Suppressor macrophage (primary cell): ENCODE results near the gene FAM107B.
A peak's percentile ranks its signal among the peaks of the same experiment; 100 is the strongest.

Experiments used
- DNase-seq, 4 experiments: peaks; one replicate each; pipeline ENCODE4 v3.0.0-alpha.2; 2020 to 2022

Gene FAM107B

GRCh38 chr10:14621037-14621436, 153.7 kb downstream of the FAM107B start:
- DNase-seq: no peak

- peak in 2 of 4 experiments; percentile 59 to 62 for DNase-seq
These were observed 156.0 kb downstream of the FAM107B start for GRCh38 chr10:14618674-14619073.

- DNase-seq: peak; percentile 75 to 93 (median 86)
These were observed 156.8 kb downstream of the FAM107B start for GRCh38 chr10:14617852-14618251.

GRCh38 chr10:14616955-14617730, 157.6 kb downstream of the FAM107B start:
- DNase-seq: peak in 3 of 4 experiments; percentile 36 to 43 (median 38)

GRCh38 chr10:14616465-14616864, 158.2 kb downstream of the FAM107B start:
- no peak for DNase-seq

GRCh38 chr10:14613588-14613920, 161.1 kb downstream of the FAM107B start:
- no peak for DNase-seq

- peak in 2 of 4 experiments; percentile 67 to 69 for DNase-seq
These were observed 161.7 kb downstream of the FAM107B start for GRCh38 chr10:14612873-14613587.

GRCh38 chr10:14611968-14612693, 162.6 kb downstream of the FAM107B start:
- DNase-seq: no peak

- no peak for DNase-seq
These were observed 165.5 kb downstream of the FAM107B start for GRCh38 chr10:14609178-14609577.

GRCh38 chr10:14608381-14609001, 166.2 kb downstream of the FAM107B start:
- peak; percentile 79 to 89 (median 87) for DNase-seq

- DNase-seq: no peak
These were observed 168.1 kb downstream of the FAM107B start for GRCh38 chr10:14606633-14607032.

GRCh38 chr10:14605231-14605925, 169.3 kb downstream of the FAM107B start:
- peak in 3 of 4 experiments; percentile 33 to 83 (median 79) for DNase-seq

- DNase-seq: peak; percentile 88 to 98 (median 94)
These were observed 170.2 kb downstream of the FAM107B start for GRCh38 chr10:14604181-14605142.

GRCh38 chr10:14603534-14604102, 171.1 kb downstream of the FAM107B start:
- DNase-seq: peak; percentile 30 to 54 (median 52)

GRCh38 chr10:14602807-14603533, 171.7 kb downstream of the FAM107B start:
- DNase-seq: no peak

- peak; percentile 68 to 88 (median 76) for DNase-seq
These were observed 172.6 kb downstream of the FAM107B start for GRCh38 chr10:14601872-14602725.

GRCh38 chr10:14601326-14601725, 173.4 kb downstream of the FAM107B start:
- peak; percentile 38 to 58 (median 44) for DNase-seq

GRCh38 chr10:14600065-14600464, 174.6 kb downstream of the FAM107B start:
- no peak for DNase-seq
